ENCODE results near the gene ALX3. TPM values are rescaled to one million over a fixed set of nuclear protein-coding genes. Genes with fewer than 3 reads are reported as not detected.

ALX3 gene
- total RNA-seq, 1 experiment from 2014 or later: not detected

DNA sequence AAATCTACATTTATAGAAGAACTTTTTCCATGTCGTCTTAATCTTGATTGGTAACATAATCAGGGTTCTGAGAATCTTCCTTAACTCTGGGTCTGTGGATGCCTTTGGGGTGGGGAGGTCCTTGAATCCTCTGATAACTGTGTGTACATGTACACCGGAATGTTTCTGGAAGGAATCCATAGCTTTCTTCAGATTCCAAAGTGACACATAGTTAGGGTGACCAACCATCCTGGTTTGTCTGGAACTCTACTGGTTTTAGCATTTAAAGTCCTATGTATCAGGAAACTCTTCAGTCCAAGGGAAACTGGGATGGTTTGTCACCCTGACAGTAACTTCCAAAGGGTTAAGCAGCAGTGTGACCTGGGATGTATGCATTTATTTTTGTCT, 19.2 kb downstream of the ALX3 start:
- CTCF ChIA-PET: no interaction called here
- Histone ChIP-seq H2AFZ (no peak overlapping the region), H3K9me2 (ENCODE audit: insufficient read depth) (no peaks in the 10 kb centered on the region), H3K9me3 (ENCODE audit: insufficient read depth, low read depth) (no peaks in the 10 kb centered on the region), H3F3A (ENCODE audit: insufficient read depth, low read depth) (peaks cover 29% of the 10 kb centered on the region), H3K27me3 (ENCODE audit: insufficient read depth, low read depth) (no peaks in the 10 kb centered on the region), H3K36me3 (ENCODE audit: low read depth) (peaks cover 64% of the 10 kb centered on the region), H3K27ac (no peak overlapping the region), H3K4me3 (no peak overlapping the region), H3K79me2 (ENCODE audit: low read depth) (no peaks in the 10 kb centered on the region), H3K4me2 (no peak overlapping the region), H3K4me1 (replicated peaks; ENCODE audit: insufficient read depth) (no peaks in the 10 kb centered on the region), H4K20me1 (ENCODE audit: insufficient read depth) (no peaks in the 10 kb centered on the region)
- no peak for TF ChIP-seq EZH2 (IDR thresholded peaks at IDR 0.05; ENCODE audit: low read depth)
- TF ChIP-seq, protein P1, sequence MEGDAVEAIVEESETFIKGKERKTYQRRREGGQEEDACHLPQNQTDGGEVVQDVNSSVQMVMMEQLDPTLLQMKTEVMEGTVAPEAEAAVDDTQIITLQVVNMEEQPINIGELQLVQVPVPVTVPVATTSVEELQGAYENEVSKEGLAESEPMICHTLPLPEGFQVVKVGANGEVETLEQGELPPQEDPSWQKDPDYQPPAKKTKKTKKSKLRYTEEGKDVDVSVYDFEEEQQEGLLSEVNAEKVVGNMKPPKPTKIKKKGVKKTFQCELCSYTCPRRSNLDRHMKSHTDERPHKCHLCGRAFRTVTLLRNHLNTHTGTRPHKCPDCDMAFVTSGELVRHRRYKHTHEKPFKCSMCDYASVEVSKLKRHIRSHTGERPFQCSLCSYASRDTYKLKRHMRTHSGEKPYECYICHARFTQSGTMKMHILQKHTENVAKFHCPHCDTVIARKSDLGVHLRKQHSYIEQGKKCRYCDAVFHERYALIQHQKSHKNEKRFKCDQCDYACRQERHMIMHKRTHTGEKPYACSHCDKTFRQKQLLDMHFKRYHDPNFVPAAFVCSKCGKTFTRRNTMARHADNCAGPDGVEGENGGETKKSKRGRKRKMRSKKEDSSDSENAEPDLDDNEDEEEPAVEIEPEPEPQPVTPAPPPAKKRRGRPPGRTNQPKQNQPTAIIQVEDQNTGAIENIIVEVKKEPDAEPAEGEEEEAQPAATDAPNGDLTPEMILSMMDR (conservative IDR thresholded peaks at IDR 0.05): no peak
- no peak for DNase-seq
- POLR2A ChIA-PET (ENCODE audit: unreplicated experiment): no interaction called here
- BruUV-seq (replicated peaks): no TSS peak
- intact Hi-C loops (cut with micrococcal nuclease; ENCODE audit: unreplicated experiment): loop anchor here (5.0 kb wide), 3 partner anchors 151 to 731 kb away; no protein-coding TSS in a partner anchor

DNA sequence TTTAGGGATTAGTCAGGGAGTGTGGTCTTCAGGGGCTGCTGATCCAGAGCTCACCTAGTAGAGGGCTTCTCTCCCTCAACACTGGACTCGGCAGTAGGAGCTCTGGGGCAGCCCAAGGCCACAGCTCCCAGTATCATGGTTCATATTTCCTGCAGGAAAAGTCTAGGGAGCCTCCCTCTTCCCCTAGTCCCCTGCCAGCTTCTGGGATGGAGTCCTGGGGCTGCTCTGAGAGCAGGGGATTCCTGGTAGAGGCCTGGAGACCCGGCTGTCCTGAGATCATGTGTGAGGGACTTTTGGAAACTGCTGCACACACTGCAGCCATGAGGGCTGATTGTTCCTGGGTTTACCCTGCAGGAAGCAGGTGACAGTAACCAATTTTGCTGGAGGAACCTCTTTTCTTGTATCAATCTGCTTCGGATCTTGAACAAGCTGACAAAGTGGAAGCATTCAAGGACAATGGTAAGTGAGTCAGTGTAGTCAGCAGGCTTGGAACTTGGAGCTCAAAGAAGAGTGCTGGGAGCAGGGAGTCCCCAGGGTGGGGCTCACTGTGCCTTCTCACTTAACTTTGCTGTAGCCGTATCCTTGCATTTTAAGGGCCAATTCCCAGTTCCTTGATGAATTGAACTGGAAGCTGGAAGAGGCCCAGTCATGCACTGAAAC, 19.7 kb downstream of the ALX3 start:
- BruUV-seq (replicated peaks): no TSS peak
- Histone ChIP-seq H3K4me1 (replicated peaks; ENCODE audit: insufficient read depth) (no peaks in the 10 kb centered on the region), H3K27ac (no peak overlapping the region), H3K4me3 (no peak overlapping the region), H3K36me3 (ENCODE audit: low read depth) (peaks cover 64% of the 10 kb centered on the region), H2AFZ (no peak overlapping the region), H3F3A (ENCODE audit: insufficient read depth, low read depth) (peaks cover 29% of the 10 kb centered on the region), H3K9me3 (ENCODE audit: insufficient read depth, low read depth) (no peaks in the 10 kb centered on the region), H3K27me3 (ENCODE audit: insufficient read depth, low read depth) (no peaks in the 10 kb centered on the region), H3K79me2 (ENCODE audit: low read depth) (no peaks in the 10 kb centered on the region), H4K20me1 (ENCODE audit: insufficient read depth) (no peaks in the 10 kb centered on the region), H3K9me2 (ENCODE audit: insufficient read depth) (no peaks in the 10 kb centered on the region), H3K4me2 (no peak overlapping the region)
- ChIA-PET POLR2A (ENCODE audit: unreplicated experiment) (no interaction called here), CTCF (no interaction called here)
- no peak for DNase-seq
- no peak for TF ChIP-seq EZH2 (IDR thresholded peaks at IDR 0.05; ENCODE audit: low read depth)
- TF ChIP-seq, protein P1 (conservative IDR thresholded peaks at IDR 0.05): no peak
- intact Hi-C loops (cut with micrococcal nuclease; ENCODE audit: unreplicated experiment): loop anchor here (5.0 kb wide), 3 partner anchors 152 to 732 kb away; no protein-coding TSS in a partner anchor

DNA sequence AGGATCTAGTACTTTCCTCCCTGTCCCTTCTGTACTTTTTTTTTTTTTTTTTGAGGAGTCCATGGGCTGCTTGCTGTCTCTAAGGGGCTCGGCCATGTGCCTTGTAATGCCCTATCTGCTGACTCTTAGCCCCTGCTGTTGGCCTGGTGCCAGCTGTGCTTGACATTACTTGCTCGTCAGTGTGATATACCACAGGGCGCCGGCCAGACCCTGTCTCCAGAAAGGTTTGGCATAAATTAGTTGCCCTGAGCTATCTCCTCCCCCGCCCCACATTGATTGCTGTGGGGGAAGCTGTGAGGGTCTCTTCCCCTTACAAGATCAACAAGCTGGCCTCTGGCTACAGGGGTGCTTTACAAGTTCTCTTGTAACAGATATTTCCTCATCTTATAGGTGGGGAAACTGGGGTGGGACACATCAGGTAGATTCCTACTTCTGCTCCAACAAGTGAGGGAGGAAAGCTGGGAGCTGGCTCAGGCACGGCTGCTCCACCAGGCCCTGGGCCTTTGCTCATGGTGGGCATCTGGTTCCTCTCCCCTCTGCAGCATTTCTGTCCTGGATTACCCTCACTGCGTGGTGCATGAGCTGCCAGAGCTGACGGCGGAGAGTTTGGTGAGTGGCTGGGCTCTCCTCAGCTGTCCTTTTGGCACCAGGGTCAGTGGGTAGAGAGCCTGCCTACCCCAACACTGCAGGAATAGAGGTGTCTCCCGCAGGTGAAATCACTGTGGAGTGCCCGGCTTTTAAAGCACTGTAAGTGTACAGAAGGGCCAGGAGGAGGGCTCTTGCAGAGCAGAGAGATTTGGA, 20.5 kb downstream of the ALX3 start:
- Histone ChIP-seq H2AFZ (no peak overlapping the region), H3K27ac (no peak overlapping the region), H4K20me1 (ENCODE audit: insufficient read depth) (no peaks in the 10 kb centered on the region), H3K9me3 (ENCODE audit: insufficient read depth, low read depth) (no peaks in the 10 kb centered on the region), H3K4me1 (replicated peaks; ENCODE audit: insufficient read depth) (no peaks in the 10 kb centered on the region), H3K27me3 (ENCODE audit: insufficient read depth, low read depth) (no peaks in the 10 kb centered on the region), H3F3A (ENCODE audit: insufficient read depth, low read depth) (peaks cover 26% of the 10 kb centered on the region), H3K4me2 (no peak overlapping the region), H3K4me3 (no peak overlapping the region), H3K36me3 (ENCODE audit: low read depth) (peaks cover 63% of the 10 kb centered on the region), H3K9me2 (ENCODE audit: insufficient read depth) (no peaks in the 10 kb centered on the region), H3K79me2 (ENCODE audit: low read depth) (no peaks in the 10 kb centered on the region)
- intact Hi-C loops (cut with micrococcal nuclease; ENCODE audit: unreplicated experiment): loop anchor here (5.0 kb wide), 3 partner anchors 152 to 732 kb away; no protein-coding TSS in a partner anchor
- DNase-seq: no peak
- ChIA-PET POLR2A (ENCODE audit: unreplicated experiment) (no interaction called here), CTCF (interaction anchor here (0.6 to 0.8 kb wide), 2 partner anchors 20 to 31 kb away, joined by 3 to 5 read pairs; no protein-coding TSS in a partner anchor)
- TF ChIP-seq, protein P1 (conservative IDR thresholded peaks at IDR 0.05): no peak
- TF ChIP-seq EZH2 (IDR thresholded peaks at IDR 0.05; ENCODE audit: low read depth): no peak
- BruUV-seq (replicated peaks): no TSS peak

All from PC-9 (cell line).